Pancreas (tissue), 10 donors: ENCODE measurements around the gene INPP4B. TPM values are rescaled to one million over a fixed set of nuclear protein-coding genes. Genes with fewer than 3 reads are reported as not detected.

Source experiments
- ATAC-seq, 4 donors: fragments of 200-7000 bp; cut with Tn5 transposase; one replicate each; pipeline versions ENCODE4 v1.8.0 to v1.9.1; 2020; ENCODE audit warnings: mild to moderate bottlenecking in 4 of 4, moderate library complexity in 4 of 4
- DNase-seq, 6 donors: peaks; one replicate each; pipeline ENCODE4 v3.0.0-alpha.2; 2020
- FAIRE-seq: peaks from 2 replicates; lab custom pipeline; 2012; peaks lifted over from hg19 to GRCh38; lab: Jason Lieb, UNC
- H3K27ac ChIP-seq, 4 donors: fragments of 200-600 bp; sonication (generic); 1 replicate in 3 of 4; 2 replicates in 1 of 4; pipeline versions ENCODE4 v1.5.0 to v1.8.0; 2020
- H3K27me3 ChIP-seq, 4 donors: fragments of 200-600 bp; one replicate each; pipeline ENCODE4 v1.8.0; 2021
- H3K36me3 ChIP-seq, 3 donors: fragments of 200-600 bp; sonication (generic) in 1 of 3; one replicate each; pipeline versions ENCODE4 v1.5.0 to v1.8.0; 2020 to 2021
- H3K4me1 ChIP-seq, 3 donors: fragments of 200-600 bp; one replicate each; pipeline ENCODE4 v1.8.0; 2021
- H3K4me3 ChIP-seq, 4 donors: fragments of 200-600 bp; sonication (generic) in 2 of 4; one replicate each; pipeline versions ENCODE4 v1.5.0 to v1.8.0; 2020 to 2021
- H3K9me3 ChIP-seq, 4 donors: fragments of 200-600 bp; one replicate each; pipeline ENCODE4 v1.8.0; 2021
- WGBS, 2 donors: extraction: QIAGEN DNeasy Blood & Tissue Kit; methylation state at CpG; one replicate each; pipeline ENCODE4 v1.1.7; 2013; 5-methylcytosine and 5-hydroxymethylcytosine counted together
- intact Hi-C, 3 donors: fragments of 100-400 bp; cut with DNase I; formaldehyde crosslinking; loops; one replicate each; pipeline versions ENCODE4 v1.11.1 to v1.14.2; 2022
- polyA plus RNA-seq, 2 donors: library from polyadenylated mRNA; stranded (reverse); fragments of 200-250 nt; gene quantifications; one replicate each; pipeline ENCODE4 v1.2.3, GENCODE V29; 2013
- total RNA-seq, 6 donors: library from RNA; stranded (reverse); fragmentation: NEBNext Ultra II Directional in 4 of 6; extraction: Animal tissue kit (Norgen Biotek cat#: 25700) in 4 of 6; gene quantifications; one replicate each; pipeline versions ENCODE4 v1.2.1 to v1.2.4, GENCODE V29; 2021 to 2023
- TF ChIP-seq, protein P1 (sequence below), 4 donors: fragments of 200-600 bp; sonication (generic) in 3 of 4; IDR thresholded peaks; one replicate each; pipeline versions ENCODE4 v1.5.0 to v1.8.0; 2021; ENCODE audit warnings: antibody characterized with exemption in 4 of 4
- donor health status: healthy with polysubstance abuse.
- donor health status: DM: no; HTN: no; CAD: no; lungs with moderate emphysema.
- donor health status: DM: no; HTN: no; CAD: no.
- donor health status: control.
- donor health status: control.
- donor health status: Bipolar disorder and iron deficiency.
- donor health status: DM: yes; HTN: yes; CAD: no.
- donor health status: DM: no; HTN: no; CAD: no.
- donor health status: DM: no; HTN: no; CAD: no.
- donor health status: DM: yes; HTN: yes; CAD: no.

The INPP4B gene
- total and polyA plus RNA-seq, 8 donors, result 1.2 to 12.9 (median 5.5) TPM

DNA sequence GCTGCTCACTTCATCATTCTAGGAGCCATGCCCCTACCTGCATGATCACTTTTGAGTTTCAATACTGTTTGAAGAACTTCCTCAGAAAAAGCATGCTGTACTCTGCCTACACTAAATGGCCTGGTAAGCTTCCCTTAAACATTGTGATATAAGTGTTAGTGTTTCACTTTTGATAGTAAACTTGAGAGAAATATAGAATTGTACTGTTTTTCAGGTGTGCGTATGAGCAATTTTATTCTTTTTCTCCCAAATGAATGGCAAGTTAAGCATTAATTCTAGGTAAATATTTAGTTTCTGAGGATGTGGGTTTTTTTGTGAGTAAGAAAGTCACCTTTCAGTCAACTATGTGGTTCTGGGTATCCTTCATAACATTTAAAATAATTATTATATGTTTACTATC is 725.2 kb downstream of the INPP4B start:
- Histone ChIP-seq H3K4me3 (no peak overlapping the region), H3K27me3 (no peaks in the 10 kb centered on the region), H3K27ac (no peak overlapping the region), H3K4me1 (no peaks in the 10 kb centered on the region), H3K9me3 (no peaks in the 10 kb centered on the region), H3K36me3 (no peaks in the 10 kb centered on the region)
- no peak for DNase-seq
- FAIRE-seq, result no peak
- intact Hi-C loops, result loop anchor here in 2 of 3 donors (10.0 kb wide), 1 partner anchor 724 kb away; the partner anchor contains the start of gene INPP4B (in 2 of the 2)
- no peak for ATAC-seq
- 92 to 94% methylated on average over 1 of the region's 1 CpG for WGBS, 2 donors
- TF ChIP-seq, protein P1, sequence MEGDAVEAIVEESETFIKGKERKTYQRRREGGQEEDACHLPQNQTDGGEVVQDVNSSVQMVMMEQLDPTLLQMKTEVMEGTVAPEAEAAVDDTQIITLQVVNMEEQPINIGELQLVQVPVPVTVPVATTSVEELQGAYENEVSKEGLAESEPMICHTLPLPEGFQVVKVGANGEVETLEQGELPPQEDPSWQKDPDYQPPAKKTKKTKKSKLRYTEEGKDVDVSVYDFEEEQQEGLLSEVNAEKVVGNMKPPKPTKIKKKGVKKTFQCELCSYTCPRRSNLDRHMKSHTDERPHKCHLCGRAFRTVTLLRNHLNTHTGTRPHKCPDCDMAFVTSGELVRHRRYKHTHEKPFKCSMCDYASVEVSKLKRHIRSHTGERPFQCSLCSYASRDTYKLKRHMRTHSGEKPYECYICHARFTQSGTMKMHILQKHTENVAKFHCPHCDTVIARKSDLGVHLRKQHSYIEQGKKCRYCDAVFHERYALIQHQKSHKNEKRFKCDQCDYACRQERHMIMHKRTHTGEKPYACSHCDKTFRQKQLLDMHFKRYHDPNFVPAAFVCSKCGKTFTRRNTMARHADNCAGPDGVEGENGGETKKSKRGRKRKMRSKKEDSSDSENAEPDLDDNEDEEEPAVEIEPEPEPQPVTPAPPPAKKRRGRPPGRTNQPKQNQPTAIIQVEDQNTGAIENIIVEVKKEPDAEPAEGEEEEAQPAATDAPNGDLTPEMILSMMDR (IDR thresholded peaks at IDR 0.05), result no peak

DNA sequence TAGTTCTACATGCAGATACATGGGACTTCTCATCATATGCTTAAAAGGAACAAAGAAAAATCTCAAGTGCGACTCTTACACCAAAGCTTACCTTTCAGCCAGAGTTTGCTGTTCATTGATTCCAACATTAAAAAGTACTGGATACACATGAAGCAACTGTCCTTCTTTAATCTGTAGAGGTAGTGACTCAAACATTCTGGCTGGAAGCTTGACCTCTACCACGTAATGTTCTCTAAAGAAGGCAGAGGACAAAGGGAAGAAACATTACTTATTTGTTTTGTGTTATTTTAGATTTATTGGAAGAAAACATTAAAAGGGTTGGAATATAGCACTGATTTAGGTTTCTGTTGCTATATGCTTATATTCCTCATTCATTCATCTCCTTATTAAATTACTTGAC is 733.6 kb downstream of the INPP4B start:
- no peaks in the 10 kb centered on the region for H3K36me3 ChIP-seq
- H3K4me1 ChIP-seq, result no peaks in the 10 kb centered on the region
- FAIRE-seq (no peak), ATAC-seq (no peak), DNase-seq (no peak)
- H3K27me3 ChIP-seq, result no peaks in the 10 kb centered on the region
- intact Hi-C loops, result no loop called here
- TF ChIP-seq, protein P1 (IDR thresholded peaks at IDR 0.05), result no peak
- no peaks in the 10 kb centered on the region for H3K9me3 ChIP-seq
- WGBS, 2 donors, result 96 to 97% methylated on average over 2 of the region's 2 CpGs
- no peak overlapping the region for H3K4me3 ChIP-seq
- no peak overlapping the region for H3K27ac ChIP-seq

DNA sequence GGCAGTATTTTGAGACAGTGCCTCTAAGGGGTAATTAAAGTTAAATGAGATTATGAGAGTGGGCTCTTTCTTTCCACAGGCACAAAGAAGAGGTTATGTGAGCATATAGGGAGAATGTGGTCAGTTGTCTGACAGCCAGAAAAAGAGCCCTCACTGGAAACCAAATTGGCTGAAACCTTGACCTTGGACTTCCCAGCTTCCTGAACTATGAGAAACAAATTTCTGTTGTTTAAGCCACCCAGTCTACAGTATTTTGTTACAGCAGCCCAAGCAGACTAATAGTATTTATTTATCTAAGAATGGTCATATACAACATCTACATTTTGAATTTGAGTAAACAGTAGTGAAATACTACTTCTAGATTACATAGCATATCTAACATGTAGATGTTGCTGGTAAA is 736.0 kb downstream of the INPP4B start:
- ATAC-seq, result no peak
- Histone ChIP-seq H3K27ac (no peak overlapping the region), H3K27me3 (no peaks in the 10 kb centered on the region), H3K4me1 (no peaks in the 10 kb centered on the region), H3K36me3 (no peaks in the 10 kb centered on the region), H3K9me3 (no peaks in the 10 kb centered on the region), H3K4me3 (no peak overlapping the region)
- DNase-seq, result no peak
- FAIRE-seq, result no peak
- intact Hi-C loops, result no loop called here
- TF ChIP-seq, protein P1 (IDR thresholded peaks at IDR 0.05), result no peak

DNA sequence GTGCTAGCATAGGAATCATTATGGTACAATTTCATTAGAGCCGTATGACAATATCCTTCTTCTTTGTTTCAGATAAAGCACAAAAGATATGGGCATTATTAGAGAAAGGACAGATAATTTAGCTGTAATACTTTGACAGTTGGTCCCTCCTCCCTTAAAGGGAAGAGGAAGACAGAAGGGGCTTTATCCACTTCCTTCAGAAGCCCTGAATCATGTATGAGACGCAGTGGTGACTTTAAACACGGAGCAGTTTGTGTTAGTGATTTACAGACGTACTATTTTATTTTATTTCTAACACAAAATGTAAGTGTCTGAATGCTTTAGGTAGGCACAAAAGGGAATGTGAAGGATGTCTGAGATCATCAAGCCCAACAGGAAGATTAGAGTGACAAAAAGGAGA is 742.1 kb downstream of the INPP4B start:
- intact Hi-C loops, result no loop called here
- Histone ChIP-seq H3K36me3 (no peaks in the 10 kb centered on the region), H3K4me1 (no peaks in the 10 kb centered on the region), H3K4me3 (no peak overlapping the region), H3K9me3 (no peaks in the 10 kb centered on the region), H3K27me3 (no peaks in the 10 kb centered on the region), H3K27ac (no peak overlapping the region)
- DNase-seq (no peak), FAIRE-seq (no peak), ATAC-seq (no peak)
- 92% methylated on average over 4 of the region's 4 CpGs for WGBS, 2 donors
- TF ChIP-seq, protein P1 (IDR thresholded peaks at IDR 0.05), result no peak

DNA sequence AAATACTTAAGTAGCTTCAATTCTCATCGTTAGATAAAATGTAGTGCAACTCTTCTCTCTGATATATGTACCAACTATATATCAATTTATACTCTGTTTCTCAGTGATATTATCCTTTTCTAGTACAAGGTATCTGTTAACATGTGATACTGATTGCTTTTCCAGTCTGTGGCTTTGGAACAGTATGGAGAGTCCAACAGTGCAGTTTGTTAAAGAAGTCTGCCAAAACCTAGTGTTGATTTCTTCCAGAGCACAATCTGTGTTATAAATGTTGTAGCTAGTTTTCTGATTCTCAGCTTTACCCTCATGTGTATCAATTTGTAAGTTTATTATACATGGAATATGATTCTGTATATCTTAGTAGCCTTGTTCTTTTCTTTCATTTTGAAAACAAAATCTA is 744.7 kb downstream of the INPP4B start:
- Histone ChIP-seq H3K9me3 (no peaks in the 10 kb centered on the region), H3K4me1 (no peaks in the 10 kb centered on the region), H3K27me3 (no peaks in the 10 kb centered on the region), H3K36me3 (no peaks in the 10 kb centered on the region), H3K27ac (no peak overlapping the region), H3K4me3 (no peak overlapping the region)
- 80 to 91% methylated on average over 1 of the region's 1 CpG for WGBS, 2 donors
- FAIRE-seq (no peak), ATAC-seq (no peak), DNase-seq (no peak)
- TF ChIP-seq, protein P1 (IDR thresholded peaks at IDR 0.05), result no peak
- intact Hi-C loops, result no loop called here
